Measurements from ENCODE around the gene RCAN2.
A peak's percentile ranks its signal among the peaks of the same experiment; 100 is the strongest.

RCAN2 gene

DNA sequence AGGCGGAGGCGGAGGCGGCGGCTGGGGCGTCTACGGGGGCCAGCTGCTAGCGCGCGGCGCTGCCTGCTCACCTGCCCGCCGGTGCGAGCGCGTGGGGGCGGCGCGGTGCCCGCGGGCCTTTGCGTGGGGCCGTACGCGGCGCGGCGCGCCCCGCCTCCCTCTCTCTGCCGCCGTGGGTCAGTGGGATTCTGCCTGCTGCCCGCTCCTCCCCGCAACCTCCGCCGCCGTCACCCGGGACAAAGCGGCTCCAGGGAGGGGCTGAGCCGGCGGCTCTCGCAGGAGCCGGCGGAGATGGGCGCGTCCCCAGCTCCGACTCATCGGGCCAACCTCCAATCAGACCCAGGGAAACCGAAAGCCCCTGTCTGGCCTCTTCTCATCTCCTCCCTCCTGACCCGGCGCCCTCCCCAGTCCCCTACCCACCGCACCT, at the start of gene RCAN2:
TSS of gene RCAN2 (minus strand) at position 249 of the 427 bp plus-strand sequence.
- peak; percentile 43 for DNase-seq

DNA sequence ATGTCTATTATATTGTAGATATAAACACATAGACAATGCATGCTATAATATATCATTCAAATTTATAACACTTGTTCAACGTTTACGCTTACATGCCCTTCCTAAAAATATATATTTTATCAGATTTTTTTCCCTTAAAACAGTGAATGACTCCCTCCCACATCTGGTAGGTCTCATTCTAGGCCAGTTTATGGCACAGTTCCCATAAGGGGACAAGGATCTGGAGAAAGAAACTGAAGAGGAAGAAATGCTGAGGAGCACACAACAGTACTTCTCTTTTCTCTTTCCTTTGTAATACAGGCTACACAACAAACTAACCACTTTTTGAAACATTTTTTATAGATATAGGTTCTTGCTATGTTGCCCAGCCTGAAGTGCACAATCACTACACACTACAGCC, 48.6 kb upstream of the RCAN2 start:
- no peak for DNase-seq

DNA sequence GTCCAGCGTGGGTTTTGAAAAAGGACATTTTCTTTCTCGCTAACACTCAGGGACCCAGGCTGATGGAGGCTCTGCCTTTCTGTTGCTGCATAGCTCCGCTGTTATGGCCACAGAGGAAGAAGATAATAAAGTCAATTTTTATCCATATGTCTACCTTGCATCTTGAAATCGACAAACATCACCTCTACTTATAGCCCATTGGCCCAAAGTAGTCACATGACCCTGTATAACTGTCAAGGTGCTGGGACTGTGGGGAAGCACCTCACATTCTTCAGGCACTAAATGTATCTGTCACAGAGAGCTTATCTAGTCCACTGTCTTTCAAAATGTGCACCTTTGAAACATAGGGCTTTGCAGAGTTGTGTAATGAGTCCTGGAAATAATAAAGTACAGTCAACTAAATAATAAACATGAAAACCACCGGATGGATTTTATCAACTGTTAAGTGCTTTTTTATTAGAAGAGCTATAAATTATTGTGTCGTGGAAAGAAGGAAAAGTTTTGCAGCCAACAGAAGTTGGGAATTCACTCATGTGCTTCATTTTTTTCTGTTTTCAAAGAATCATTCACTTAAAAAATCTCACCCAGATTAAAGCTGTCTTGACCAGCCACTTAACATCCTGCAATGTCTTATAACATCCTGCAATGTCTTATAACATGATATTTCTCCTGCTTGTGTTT, 47.7 kb upstream of the RCAN2 start:
- no peak for DNase-seq

DNA sequence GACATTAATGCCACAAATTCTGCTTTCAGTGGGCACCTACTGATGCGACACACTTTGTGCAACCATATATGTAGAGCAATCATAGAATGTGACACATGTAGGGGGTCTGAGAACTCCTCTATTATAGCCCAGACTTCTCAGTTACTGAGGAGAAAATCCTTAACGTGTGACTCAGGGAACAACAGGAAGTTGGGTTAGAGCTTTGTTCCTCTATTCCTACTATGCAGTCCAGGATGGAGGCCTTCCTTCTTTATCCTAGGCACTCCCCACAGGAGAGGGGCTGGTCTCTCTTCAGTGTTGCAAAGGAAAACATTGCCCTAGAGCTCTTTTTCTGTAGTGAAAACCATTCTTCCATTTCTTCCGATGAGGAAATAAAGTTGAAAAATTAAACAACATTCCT, 39.6 kb upstream of the RCAN2 start:
- peak; percentile 25 for DNase-seq

DNA sequence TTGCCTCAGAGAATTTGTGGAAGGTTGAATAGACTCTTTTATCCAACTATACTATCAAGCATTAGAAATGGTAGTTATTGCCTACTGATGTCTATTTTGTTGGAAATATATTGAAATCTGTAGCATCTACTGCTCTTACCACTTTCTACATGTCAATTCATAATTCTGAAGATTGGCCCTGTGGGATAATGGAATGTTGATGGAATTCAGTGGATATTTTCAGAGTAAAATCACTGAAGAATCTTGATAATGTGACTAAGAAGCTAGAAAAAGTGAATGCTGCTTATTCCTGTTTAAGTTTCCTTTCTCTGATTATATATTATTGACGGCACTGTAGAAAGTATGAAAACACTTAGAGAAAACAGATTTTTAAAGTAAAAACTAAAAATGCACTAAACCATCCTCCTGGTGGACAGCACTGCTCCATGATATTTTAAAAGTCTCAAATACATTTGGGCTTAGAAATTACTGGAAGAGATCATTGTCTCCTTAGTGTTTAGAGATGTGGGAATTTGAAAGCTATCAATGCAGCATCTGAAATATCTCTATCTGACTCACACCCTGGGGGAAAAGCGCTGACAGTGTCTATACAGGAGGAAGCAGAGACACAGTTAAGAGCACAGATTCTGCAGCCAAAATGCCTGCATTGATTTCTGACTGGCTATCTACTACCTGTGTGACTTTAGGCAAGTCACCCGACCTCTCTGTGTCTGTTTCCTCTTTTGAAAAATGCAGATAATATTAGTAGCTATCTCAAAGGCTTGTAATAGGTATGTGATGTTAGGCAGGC, 37.9 kb upstream of the RCAN2 start:
- DNase-seq = peak; percentile 19

DNA sequence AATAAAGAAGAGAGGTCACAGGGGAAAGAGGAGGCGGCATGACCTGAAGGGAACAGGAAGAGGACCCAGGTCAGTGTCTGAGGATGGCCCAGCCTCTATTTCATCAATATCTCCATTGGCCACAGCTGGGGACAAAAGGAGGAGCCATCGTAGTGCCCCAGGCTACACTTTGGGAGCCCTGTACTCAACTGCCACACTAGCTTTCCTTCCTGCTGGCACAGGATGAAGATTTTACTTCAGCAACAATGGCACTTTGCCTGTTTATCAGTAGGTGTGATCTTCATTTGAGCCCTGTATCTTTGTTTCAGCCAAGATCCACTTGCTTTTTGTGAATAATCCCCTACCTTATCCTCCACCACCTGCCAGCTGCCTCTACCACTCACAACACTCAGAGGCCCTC, 35.4 kb upstream of the RCAN2 start:
- DNase-seq = no peak

DNA sequence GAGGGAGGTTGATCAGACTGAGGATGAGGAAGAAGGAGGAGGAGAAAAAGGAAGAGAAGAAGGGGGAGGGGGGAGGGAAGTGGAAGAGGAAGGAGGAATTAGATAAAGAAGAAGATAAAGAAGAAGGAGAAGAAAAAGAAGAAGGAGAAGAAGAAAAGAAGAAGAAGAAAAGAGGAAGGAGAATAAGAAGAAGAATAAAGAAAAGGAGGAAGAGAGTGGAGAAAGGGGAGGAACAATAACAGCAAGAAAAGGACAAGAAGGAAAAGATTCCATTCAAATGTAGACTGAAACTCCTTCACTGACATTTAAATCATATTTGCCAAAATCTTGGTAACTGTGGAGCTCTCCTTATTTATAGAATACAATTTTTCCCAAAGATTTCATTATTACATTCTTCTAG, 34.3 kb upstream of the RCAN2 start:
- no peak for DNase-seq

DNA sequence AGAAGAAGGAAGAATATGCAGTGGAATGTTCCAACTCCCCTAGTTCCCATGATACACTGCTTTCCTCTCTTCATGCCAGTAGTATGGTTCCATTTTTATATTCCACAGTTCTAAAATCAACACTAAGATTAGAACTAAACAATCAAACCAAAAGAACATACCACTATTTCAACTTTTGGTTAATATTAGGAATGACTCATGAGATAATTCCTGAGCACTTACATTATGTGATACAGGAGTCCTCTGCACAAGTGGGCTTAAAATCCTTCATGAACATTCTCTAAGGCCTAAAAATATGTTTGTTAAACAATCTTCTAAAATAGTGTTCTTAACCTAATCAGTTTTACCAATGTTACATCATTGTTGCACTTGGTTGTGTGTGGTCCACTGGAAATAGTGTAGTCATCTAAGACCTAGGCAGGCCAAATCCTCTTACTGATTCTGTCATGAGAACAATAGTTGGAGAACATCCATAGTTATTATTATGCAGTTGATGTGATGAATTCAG, 30.3 kb upstream of the RCAN2 start:
- DNase-seq = peak; percentile 24

DNA sequence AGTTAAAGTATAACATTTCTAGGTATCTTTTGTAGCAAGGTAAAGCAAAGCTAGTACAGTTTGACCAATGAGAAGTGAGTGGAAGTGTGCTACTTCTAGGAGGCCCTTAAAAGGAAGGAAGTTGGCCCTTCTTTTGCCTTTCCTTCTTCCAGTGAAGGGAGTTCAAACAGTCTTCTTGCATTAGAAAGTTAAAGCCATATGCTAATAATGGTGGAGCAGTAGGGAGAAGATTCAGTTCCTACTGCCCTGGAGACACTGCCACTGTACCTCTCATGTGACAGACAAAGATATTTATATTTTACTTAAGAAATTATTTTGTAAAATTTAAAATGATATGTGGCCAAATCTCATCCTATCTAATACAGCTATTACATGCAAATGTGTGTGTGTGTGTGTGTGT, 26.0 kb upstream of the RCAN2 start:
- no peak for DNase-seq

DNA sequence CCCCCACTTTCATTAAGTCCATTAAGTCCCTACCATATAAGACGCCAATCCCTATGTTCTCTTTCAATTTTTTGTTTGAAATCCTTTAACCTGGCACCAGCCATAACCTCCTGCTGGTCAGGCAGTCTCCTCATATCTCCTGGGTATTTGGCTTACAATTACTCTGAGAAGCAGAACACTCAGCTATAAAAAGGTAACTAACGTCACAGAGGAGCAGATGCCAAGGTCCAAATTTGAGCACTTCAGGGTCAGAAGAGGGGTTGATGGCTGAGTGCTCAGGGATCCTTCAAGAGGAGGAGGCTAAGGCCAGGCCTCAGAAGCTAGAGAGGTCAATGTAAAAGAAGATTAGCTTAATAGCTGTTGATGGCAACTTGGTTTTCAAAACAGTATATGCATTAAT, 22.3 kb upstream of the RCAN2 start:
- DNase-seq = no peak

DNA sequence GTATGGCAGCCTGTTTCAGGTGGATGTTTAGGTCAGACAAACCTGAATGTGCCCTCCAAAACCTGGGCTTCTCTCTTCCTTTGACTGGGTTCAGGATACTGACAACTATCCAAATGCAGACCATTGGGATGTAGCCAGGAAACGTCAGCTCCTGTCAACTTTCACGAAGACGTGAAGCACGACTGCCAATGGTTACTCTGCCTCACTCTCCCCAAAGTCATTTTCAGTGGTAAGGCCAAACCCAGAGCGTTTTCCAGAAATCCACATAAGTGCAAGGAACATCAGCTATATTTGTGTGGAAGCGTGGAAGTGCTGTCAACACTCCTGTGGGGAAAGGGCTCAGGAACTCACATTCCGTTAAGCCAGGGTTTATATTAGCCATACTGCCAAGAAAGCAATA, 20.1 kb upstream of the RCAN2 start:
- no peak for DNase-seq

DNA sequence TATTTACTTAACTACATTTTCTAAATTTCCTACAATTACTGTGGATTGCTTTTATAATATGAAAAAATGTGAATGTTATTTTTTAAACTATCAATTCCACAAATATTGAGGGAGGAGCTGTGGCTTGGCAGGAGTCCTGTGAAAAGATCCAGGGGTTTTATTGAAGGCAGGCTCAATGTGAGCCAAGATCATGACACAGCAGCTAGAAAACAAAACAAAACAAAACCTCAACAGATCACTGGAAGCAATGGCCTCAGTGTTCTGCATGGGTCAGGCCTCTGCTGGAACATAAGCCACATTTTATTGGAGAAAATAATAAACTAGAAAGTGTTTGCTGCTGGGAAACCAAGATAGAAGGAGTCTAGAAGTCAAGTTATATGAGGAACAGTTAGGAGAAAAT, 19.4 kb upstream of the RCAN2 start:
- peak; percentile 53 for DNase-seq

DNA sequence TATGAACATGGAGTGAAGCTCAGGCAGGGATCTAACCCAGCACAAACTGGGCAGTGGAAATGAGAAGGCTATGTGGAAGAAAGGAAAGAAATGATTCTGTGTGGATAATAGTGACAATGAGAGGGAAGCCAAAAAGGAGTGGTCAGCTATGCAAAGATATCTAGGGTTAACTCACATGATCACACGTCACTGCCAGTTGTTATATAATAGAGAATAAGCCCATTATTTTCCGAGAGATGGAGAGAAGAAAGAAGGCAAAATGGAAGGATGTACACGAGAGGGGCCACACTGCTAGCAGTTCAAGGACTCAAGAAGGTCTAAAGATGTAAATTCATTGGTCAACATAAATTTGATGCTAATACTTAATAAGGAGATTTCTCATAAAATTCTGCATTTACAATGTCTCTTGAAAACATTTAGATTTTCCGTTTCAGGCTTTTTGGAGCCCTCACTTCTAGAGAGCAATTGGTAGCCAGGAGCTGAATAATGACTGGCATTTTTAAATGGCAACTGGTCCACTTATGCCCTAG, 18.8 kb upstream of the RCAN2 start:
- DNase-seq = no peak

DNA sequence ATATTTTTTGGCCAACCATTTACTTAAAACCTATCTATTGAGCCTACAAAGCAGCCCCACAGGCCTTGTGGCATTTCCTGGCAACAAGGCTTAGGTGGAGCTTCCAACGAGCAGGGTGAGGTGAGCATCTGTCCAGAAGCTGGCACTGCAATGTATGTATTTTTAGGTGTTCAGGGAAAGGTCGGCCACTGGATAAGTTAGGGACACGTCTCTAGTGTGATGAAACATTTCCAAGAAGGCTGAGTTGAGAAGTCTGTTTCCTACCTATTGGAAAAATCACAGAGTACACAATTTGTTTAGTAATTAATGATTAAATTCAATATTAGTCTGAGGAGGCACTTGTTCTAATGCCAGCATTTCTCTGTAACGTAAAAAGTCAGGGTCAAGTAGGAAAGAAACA, 17.8 kb upstream of the RCAN2 start:
- no peak for DNase-seq

DNA sequence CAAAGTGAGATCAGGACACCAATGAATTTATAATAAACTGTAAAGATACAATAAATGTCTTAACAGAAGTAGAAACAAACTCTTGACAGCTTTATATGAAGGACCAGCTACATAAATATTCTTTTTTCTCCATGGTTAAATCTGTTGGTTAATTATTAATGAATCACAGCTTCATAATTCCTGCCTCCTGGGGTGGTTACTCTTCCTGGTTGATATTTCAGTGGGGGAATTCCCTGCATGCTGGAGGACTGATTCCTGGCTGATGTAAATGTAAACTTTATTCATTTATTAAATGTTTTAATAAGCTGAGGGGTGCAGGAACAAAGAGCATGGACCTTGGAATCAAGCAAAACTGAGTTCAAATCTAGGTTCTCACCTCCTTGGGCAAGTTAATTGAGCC, 16.2 kb upstream of the RCAN2 start:
- DNase-seq = no peak

DNA sequence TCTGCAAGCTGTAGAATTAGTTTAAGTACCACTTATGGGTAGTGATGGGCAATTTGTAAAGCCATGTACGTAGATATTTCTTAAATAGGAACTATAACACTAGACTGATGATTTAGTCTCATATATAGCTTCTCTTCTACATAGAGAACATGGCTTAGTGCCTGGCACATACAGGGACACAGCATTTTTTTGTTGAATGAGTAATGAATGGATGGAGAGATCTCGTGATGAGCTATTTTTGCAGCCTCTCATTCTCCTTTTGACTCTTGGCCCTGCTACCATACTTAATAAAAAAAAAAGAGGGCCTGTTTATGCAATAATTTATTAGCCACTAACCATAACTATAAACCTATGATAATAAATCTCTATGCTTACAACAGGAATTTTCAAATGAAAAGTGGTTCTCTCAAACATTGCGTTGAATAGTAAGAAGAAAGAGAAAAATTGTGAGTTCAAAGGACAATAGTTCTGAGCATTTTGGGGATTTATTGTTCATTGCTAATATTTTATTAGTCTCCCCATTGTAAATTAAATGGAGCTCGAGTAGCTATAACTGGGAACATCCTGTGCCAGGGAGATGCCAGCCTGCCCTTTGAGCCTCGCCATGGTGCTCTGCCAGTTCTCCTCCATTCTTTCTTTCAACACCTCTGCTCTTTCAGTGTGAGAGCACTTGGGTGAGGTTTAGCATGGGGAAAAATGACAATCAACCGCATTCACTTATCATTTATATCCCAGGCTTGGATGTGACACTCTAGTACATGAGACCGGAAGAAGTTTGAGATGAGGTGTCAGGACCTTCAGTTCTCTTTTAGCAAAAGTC, 14.7 kb upstream of the RCAN2 start:
- no peak for DNase-seq

DNA sequence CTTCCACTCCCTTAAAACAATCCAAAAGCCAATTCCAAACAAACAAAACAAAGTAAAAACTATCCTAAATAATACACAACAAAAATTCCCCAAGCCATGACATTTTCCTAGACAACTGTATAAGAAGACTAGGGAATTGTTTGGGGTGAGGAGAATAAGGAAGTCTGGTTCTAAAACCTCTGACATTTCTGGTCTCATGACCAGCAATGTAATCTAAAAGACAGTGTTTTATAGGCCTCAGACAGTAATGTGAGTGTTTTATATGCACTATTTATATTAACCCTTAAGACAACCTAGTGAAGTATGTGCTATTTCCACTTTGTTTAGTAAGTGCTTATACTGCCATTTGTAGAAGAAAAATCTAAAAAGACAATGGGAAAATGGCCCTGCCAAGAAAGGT, 13.0 kb upstream of the RCAN2 start:
- DNase-seq = no peak

DNA sequence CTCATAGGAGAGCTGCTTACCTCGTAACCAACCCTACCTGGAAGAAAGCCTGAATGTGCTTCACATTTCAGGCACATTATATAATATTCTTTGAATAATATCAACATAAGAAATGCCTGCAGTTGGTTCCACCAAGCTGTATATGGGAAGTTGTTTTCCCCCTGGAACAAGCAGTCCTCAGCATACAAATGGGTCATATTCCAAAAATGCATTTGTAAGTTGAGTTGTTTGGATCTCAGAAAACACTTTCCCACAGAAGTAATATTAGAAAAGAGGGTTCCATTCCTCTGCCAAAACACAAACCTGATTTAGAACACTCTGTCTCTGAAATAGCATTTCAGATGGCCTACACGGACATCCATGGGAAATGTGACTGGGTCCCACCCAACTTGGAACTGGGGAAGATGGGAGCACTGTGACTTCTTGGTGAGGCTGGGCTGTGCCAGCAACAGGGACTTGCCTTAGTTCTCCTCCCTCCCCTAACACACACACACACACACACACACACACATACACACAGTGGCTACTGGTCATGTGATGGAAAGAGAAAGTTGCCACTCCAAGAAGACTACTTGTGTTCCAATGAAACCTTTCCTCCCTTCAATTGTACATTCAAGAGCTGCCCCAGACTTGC, 11.4 kb upstream of the RCAN2 start:
- DNase-seq = no peak

DNA sequence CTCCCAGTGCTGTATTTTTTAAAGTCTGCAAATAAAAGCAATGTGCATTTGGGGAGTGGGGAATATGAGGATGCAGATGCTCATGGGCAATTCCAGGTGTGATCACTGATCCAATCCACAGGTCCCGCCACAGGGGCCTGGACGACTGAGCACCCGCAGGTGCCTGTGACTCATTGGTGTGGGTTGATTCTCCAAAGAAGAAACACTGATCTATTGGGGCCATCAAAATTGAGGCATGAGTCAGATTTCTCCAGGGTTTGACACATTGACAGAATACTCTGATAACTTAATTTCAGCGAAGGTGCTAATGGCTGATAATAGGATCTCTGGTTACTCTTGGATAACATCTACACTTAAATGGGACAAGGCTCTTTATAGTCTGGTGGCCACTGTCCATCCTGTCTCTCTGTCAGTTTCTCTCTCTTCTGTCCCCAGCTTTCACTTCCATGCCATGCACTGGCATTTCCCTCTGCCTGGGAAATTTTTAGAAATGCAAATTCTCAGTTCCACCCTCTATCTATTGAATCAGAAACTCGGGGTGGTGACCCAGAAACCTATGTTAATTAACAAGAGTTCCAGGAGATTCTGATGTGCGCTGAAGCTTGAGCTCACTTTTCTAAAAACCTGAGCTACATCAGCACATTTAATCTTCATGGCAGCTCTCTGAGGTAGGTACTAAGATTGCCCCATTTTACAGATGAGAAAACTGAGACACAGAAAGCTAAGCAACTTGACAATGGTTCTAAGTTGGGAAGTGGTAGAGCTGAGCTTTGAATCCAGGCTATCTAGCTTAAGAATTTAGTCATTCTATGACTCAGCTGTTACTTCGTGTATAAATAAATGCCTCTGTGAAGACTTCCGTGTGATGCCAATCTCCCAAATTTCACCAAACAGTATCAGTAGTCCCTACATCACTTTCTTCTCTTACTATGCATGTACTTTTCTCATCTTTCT, 10.2 kb upstream of the RCAN2 start:
- no peak for DNase-seq

DNA sequence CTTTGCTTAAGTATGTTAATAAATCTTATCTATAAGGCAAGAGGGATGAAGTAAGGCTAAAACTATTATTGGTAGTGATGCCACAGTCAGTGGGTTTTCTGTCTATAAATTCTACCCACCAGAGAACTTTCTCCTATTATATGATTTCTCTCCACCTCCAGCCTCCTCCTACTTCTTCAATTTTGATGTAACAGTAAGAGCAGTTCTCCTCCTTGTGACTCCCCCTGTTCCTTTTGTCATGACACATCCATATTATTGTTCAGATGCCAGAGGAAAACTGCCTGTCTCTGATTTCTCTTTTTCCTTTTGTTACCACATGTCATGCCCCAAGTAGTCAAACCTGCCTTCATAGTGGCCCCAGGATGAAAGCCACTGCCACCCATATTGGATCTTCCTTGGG, 9.1 kb upstream of the RCAN2 start:
- no peak for DNase-seq

Data from fibroblast of skin of right biceps (primary cell).